NCI-H226 (cell line): ENCODE measurements around the gene MTHFR.
"Not testable (repeated sequence)": the region's sequence is repeated elsewhere in the genome, so short reads cannot be mapped to it uniquely, and the experiment has no call there.

Experiments
- DNase-seq: peaks from one replicate; pipeline ENCODE4 v3.0.0-alpha.2; 2015

The MTHFR gene

DNA sequence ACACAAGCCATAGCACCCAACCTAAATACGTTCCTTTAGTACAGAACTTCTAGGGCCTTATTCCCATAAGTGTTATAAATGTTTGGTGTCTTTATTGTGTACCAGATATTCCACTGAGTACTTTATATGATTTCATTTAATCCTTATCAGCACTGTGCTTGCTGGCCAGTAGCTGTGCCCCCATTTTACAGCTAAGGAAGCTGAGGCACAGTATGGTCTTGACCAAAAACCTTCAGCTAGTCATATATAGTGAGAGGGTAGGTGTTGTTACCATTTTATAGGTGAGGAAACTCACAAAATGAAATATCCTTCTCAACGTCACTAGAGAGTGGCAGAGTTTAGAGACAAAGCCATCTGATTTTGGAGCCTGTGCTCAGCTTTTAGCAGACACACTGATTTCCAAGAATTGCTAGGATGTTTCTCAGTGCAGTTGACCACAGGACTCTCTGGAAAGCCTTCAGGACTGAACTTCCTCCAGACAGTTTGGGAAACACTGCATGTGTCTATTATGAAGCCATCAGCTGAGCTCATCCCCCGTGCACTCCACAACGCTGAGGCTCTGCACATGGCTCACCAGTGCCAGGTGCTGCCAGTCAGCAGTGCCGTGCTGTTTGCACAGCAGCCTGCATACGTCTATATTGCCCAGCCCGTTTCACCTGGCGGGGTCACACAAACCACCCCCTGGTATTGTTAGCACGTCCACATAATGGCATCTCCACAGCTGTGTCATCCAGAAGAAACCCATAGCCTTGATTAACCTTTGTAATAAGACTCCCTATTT, 26.4 kb upstream of the MTHFR start:
- DNase-seq = no peak

DNA sequence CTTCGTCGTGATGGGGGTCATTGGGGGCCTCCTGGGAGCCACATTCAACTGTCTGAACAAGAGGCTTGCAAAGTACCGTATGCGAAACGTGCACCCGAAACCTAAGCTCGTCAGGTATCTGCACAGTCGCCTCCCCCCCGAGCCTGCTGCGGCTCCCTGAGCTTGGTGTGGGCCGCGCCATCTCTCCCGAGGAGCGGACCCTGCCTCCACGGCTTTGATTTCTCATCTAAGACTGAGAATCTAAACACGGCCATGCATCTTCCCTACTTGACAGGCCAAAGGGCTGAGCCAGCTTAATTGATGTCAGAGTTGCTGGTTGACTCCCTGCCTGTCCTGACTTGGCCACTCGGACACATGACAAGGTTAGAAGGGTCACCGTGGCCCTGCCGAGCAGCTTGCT, 22.7 kb upstream of the MTHFR start:
- DNase-seq = no peak

DNA sequence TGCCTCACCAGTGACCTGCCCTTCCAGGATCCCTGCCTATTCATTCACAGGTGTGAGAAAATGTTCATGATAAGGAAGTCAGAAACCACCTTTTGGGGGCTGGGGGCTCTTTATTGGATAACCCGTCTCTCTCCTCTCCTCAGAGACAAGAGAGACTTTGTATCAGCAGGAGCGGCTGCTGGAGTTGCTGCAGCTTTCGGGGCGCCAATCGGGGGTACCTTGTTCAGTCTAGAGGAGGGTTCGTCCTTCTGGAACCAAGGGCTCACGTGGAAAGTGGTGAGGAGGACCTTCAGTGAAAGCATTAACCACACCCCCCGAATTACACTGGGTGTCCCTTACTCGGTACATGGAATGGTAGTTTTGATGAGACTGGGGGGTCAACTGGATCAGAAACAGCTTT, 21.2 kb upstream of the MTHFR start:
- DNase-seq = no peak

DNA sequence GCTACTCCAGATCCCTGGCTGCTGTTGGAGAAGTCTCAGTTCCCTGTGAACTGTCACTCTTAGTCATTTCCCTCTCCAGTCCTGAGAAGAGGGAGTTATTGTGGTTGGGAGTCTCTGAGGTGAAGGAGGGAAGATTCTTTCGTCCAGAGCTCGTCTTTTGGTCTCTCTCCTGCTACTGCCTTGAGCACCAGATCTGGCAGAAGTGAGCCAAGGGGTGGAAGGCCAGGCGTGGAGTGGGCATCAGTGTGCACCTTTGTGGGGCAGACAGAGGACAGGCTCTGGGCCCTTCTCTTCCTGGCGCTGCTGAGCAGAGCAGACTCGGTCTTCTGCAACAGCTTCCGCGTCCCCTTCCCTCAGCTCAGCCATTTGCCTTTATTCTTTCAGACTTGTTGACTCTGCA, 19.4 kb upstream of the MTHFR start:
- no peak for DNase-seq

DNA sequence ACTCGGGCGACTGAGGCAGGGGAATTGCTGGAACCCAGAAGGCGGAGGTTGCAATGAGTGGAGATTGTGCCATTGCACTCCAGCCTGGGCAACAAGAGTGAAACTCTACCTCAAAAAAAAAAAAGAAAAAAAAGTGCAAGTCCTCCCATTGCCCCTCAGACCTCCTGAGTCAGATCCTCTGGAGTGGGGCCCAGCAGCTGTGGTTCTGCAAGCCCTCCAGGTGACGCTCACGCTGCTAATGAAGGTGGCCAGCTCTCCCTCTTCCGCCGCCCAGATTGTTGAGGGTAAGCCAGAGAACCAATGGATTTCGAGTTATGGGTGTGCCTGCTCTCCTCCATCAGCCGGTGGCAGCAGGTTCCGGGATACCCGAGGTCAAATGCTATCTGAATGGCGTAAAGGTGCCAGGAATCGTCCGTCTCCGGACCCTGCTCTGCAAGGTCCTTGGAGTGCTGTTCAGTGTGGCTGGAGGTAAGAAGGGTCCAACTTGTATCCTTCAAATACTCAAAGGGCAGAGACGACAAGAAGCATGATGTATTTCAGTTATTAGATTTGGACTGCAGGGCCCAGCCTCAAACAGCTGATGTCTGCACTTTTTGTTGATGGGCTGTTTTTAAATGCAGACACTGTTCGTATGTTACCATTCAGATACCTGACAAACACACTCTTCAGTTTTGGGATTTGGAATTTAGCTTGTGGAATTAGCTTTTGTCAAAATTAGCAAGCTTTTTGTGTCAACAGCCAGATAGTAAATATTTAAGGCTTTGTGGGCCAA, 17.8 kb upstream of the MTHFR start:
- peak; percentile 44 for DNase-seq

DNA sequence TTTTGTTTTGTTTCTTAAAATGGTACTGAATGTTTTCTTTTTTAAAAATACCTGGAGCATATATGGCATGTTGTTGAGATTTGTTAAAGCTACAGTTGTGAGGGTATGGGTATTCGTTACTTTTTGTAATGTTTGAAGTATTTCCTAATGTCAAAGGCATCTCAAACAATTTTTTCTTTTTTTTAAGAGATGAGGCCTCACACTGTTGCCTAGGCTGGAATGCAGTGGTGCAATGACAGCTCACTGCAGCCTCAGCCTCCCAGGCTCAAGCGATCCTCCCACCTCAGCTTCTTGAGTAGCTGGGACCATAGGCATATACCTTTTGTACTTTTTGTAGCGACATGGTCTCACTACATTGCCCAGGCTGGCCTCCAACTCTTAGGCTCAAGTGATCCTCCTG, 16.3 kb upstream of the MTHFR start:
- peak; percentile 78 for DNase-seq

DNA sequence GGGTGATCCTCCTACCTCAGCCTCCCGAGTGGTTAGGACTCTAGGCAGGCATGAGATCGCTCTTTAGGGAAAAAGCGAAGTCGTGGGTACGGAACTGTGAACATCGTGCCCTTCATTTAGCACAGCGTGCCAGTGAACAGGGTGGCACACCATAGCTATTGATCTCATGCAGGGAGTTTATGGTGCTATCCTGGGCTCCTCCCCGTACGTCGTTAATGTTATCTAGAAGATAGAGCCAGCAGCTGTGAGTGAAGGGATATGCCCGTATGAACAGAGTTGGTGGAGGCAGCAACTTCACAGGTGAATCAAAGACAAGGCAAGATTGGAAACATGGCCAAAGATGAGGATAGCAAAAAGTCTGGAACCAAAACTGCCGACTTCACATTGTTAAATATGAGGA, 11.4 kb upstream of the MTHFR start:
- no peak for DNase-seq

DNA sequence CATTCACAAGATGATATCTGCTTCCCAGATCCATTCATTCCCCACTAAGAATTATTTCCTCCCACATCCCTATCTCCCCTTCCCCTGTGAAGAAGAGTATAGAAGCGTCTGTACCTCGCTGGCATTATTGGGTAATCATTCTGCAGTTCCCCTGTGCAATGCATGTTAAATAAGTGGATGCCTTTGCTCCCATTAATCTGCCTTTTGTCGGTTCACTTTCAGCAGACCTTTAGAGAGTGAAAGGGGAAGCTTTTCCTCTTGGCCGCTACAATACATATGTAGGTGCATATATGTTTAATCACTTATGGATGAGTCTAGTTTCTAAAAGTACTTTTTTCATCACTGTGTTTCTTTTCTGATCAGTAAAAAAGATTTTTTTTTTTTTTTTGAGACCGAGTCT, 7.3 kb upstream of the MTHFR start:
- no peak for DNase-seq

DNA sequence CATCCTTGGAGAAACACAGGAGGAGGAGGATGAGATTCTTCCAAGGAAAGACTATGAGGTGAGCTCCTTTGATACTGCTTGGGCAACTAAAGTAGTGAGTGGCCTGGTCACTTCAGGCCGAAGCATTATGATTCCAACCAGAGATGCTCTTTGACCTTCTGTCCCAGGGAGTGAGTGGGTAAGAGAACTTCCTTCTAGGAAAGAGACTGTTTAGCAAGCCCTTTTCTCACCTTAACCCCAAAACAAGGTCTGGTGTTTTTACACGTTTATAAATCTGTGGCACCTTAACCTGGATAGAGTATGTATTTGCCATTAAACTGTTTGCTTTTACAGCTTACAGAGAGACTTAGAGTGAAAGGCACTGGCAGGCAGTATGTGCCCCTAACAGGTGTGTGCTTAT, 1.4 kb upstream of the MTHFR start:
- no peak for DNase-seq

DNA sequence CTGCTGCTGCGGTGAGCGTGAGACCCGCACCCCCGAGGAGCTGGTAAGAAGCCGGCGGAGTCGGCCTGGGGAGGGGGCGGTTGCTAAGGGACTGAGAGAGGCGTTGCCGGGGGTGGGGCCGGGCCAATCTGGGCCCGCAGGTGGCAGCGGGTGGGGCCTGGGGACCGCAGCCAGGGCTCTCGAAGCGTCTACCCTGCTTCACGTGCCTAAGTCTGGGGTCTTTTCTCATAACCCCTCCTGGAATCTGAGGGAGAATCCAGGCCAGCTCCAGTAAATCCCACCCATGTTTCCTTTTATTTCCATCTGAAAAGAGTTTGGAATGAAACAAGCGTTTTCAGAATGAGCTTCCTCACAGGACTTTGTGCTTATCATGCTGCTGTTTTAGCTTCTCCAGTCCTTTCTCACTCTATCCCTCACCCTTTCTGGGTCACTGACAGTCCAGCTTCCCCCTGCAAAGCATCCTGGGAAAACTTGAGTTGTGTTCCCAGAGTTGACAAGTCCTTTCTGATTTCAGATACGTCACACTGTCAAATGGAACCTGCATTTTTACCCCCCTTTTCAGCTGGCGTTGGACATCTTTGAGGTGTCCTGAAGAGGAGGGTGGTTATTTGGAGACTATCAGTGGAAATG, 658 bp upstream of the MTHFR start:
- DNase-seq = no peak

DNA sequence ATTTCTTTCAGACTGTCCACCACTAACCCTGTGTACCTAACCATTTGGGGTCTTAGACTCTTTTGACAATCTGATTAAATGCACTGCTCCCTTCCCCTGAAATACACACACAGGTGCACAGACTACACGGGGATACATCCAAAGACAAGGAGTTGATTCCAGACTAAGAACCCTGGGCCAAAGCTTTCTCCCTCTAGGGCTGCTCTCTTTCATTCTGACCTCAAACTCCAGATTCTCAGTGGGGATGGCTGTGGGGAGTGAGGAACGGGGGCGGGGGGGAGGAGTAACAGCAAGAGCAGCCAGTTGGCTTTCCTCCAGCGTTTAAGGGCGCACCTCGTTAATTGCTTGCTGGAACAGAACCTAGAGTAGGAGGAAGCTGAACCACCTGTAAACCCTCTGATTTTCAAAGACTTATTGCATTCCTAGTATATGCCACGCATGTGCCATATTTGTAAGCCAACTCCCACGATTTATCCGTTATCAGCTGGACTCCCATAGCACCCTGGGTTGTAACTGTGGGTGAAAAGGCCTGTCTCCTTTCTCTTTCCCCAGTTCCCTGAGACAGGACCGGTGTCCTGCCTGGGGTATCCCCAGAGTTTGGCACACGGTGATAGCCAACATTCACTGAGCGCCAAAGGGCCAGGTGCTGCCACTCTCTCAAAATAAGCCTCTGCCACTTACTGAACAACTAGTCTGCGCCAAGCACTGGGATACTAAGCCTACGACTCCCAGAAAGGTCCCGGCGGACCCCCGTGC, 920 bp downstream of the MTHFR start:
- DNase-seq = peak; percentile 69

DNA sequence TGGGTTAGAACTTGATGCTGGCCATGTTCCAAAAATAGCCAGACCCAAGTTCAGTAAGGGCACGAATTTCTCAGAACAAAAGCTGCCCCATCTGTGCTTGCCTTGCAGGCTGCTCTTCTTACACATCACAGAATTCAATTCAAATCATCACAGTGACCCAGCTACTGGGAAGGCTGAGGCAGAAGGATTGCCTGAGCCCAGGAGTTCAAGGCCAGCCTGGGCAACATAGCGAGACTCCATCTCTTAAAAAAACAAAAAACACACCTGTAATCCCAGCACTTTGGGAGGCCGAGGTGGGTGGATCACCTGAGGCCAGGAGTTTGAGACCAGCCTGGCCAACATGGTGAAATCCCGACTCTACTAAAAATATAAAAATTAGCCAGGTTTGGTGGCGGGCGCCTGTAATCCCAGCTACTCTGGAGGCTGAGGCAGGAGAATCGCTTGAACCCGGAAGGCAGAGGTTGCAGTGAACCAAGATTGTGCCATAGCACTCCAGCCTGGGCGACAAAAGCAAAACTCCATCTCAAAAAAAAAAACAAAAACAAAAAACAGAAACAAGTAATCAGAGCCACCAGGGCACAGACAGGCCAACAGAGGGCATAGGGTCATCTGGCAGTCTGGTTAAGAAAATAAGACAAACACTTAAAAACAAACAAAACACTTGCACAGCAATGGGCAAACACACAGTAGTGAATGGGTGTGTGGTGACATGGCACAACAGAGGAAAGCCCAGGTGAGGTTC, 1.7 kb downstream of the MTHFR start:
- not testable (repeated sequence) for DNase-seq

DNA sequence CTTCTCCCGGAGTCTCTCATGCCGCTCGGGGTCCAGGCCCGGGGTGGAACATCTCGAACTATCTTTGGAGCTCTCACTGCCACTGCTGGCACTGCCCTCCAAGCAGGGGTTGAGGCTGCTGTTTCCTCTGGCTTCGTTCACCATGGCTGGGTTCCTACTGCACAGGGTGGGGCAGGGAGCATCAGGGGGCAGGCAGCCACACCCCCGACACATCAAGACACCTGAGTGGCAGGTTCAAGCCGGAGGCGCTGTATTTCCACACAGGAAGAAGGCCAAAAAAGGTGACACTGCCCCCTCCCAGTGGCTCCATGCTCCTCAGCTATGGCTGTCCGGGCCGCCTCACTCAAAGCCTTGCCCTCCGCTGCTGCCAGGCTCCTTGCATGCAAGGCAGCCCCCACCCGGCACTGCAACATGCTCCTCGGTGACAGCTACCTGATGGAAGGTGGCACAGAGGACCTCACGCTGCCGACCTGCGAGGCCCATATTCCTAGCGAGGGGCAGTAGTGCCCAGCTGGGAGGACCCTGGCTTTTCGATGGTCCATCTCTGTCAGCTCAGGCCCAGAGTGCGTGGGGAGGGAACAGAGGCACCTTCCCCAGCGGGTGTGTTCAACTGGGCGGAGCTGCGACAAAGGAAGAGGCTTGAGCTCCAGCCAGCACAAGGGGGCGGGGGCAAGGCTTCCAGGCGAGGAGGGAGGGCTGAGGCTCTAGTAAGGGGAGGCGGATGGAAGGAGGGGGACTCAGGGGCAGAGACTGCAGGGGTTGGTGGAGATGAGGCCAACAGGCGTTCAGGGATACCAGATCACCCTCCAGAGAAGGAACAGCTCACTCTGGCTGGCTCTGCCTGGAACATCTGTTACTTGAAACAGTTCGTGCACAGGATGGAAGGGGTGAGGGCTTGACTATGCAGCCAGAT, 2.5 kb downstream of the MTHFR start:
- peak; percentile 94 for DNase-seq

DNA sequence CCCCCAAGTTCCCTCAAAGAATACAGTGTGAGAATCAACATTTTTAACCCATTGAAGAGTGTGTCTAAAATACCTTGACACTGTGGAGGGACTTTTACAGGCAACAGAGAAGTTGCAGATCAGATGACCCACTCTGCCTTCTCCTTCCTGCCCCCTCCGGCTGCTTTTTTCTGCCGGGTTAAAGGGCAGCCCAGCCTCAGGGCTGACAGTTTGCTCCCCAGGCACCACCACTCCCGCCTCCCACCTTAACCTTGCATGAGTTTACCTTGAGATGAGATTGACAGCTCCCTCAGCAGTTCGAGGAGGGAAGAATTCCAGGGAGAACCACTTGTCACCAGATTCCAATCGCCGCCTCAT, 3.2 kb downstream of the MTHFR start:
- no peak for DNase-seq

DNA sequence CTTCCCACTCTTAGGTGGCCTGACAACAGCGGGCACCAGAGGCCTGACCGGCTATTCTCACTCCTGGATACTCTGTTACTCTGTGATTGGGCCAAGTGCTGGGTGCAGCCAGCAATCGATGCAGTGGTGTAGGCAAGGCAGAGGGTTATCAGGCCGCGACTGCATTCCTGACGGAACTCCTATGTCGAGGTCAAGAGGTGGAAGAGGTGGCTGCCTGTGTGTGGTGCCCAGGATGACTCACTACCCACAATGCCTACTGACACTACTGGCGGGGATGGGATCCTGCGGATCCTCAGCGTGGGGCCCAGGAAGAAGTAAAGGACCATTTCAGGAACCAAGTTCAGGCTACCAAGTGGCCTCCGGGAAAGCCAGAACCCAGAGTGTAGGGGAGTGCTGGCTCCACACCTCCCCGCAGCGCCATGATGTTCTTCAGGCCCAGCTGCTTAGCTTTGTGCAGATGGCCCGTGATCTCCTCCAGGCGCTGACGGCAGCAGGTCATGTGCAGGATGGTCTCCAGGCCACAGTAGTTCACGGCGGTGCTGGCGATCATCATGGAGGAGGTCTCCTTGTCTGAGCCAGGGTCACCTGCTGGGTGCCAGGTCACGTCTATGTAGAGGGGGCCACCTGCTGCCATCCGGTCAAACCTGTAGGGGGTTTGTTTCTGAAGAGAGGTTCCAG, 4.9 kb downstream of the MTHFR start:
- DNase-seq = peak; percentile 26

DNA sequence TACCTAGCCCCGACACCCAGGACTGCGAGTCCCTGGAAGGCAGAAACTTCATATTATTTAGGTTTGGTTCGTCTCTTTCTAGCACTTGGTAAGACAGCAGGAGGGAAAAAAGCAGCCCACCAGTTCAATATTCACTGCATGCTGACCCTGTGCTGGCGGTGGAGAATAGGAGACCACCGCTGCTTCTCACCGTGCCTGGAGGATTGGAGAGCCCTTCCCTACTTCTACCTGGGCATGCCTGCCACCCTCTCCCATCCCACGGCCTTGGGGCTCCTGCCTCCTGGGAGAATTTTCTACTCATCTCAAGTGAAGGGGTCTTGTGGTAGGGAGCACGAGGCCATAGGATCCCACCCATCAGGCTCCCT, 5.4 kb downstream of the MTHFR start:
- DNase-seq = no peak

DNA sequence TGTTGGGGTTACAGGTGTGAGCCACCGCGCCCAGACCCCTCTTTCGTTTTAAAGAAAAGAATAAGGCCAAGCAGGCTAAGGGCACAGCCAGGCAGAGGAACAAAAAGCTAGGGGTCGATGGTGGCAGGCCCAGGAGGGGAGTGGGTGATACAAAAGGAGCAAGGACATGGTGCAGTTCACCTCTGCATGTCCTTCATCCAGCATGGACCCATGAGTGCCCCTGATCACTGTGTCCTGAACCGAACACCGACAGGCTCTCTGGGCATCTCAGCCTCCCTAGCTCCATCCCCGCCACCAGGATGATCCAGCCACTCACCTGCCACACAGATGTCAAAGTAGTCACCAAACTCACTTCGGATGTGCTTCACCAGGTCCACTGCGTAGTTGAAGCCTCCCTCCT, 5.9 kb downstream of the MTHFR start:
- no peak for DNase-seq

DNA sequence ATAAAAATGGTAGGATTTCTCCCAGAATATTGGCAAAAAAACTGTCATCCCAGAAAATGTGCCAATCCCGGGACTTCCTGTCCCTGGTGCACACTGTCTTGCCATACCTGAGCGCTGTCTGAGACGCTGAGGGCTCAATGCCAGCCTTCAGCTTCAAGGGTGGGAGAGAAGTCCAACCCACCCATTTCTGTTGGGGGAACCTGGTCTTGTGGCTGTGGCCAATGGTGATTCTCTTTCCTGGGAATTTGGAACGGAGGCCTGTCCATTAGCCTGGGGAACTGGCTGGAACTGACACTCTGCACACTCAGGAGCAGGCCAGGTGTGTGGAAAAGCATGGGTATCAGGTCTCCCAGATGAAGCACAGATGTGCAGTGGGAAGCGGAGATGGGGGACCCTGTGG, 6.7 kb downstream of the MTHFR start:
- no peak for DNase-seq

DNA sequence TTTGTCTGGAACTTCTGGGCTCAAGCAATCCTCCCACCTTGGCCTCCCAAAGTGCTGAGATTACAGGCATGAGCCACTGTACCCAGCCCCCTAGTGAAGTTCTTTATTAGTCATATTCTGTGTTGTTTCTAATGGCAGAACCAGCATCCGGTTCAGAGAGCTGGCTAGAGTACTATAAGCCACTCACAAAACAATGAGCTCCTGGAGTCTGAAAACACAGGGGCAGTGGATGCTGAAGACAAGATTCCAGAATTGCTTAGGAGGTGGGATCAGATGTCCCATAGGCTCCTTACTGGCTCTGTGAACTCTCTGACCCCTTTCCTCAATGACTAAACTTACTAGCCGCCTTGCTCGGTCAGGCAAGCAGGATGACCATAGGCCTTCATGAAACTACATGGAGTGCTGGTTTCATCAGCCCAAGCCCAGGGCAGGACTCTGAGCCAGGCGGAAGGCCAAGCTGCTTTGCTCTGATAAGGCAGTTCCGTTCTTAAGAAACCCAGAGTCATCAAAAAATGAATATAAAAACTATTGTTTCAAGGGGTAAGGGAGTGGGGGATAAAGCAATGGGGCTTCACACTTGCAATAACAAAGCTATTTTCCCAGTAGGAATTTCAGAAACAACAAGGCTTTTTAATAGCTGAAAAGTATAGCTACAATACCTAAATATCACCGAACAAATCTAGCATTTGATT, 8.1 kb downstream of the MTHFR start:
- DNase-seq = no peak
